ENCODE data around the gene S100PBP. TPM values are rescaled to one million over a fixed set of nuclear protein-coding genes. Genes with fewer than 3 reads are reported as not detected.
A peak's percentile ranks its signal among the peaks of the same experiment; 100 is the strongest.

S100PBP gene
- polyA plus RNA-seq, 1 experiment: 43.7 TPM

DNA sequence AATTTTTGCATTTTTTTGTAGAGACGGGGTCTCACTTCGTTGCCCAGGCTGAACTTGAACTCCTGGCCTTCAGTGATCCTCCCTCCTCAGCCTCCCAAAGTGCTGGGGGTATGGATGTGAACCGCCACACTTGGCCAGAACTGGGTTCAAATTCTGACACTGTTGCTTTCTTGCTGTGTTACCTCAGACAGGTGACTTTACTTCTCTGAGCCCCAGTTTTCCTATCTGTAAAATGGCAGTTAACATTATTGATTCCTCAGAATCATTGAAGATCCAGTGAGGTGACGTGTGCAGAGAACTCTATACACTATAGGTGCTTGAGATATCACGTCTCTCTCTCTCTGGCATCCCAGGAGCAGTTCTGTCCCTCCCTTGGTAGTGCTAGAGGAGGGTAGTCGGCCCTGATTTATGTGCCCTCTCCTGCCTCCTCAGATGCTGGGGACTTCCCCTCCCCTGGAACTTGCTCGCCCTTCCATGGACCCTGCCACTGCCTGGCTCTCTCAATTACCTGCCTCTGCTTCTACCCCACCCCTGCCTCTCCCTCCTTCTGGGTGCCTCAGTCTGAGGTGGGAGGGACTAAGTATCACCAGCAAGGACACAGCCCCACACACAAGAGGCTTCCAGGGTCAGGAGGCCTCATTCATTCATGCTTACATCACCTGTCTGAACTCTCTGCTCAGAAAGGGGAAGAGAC lies 66.0 kb downstream of the S100PBP start:
- no peak for DNase-seq (ENCODE audit: low read depth, low spot score)

GRCh38 chr1:32884032-32884372 lies 66.5 kb downstream of the S100PBP start:
- H3K27me3 ChIP-seq (ENCODE audit: control insufficient read depth, insufficient read depth, low read length): peaks cover 41% of the 10 kb centered on the region
- peaks cover 3% of the 10 kb centered on the region; the same call in 1 of the 2 replicates for H3K9me3 ChIP-seq (ENCODE audit: control insufficient read depth, insufficient read depth, low read length)
- no peak for DNase-seq (ENCODE audit: low read depth, low spot score)
- no peak for TF ChIP-seq CTCF (IDR thresholded peaks at IDR 0.05; ENCODE audit: low read depth, low read length)
- H3K4me3 ChIP-seq (ENCODE audit: low read depth, low read length): no peak overlapping the region
- ChIA-PET CTCF (no interaction called here), POLR2A (no interaction called here)
- no peak overlapping the region for H3K27ac ChIP-seq (ENCODE audit: low read depth, low read length)

More for the DNA sequence above, 66.0 kb downstream of the S100PBP start:
- TF ChIP-seq CTCF (IDR thresholded peaks at IDR 0.05; ENCODE audit: low read depth, low read length): no peak
- no peak overlapping the region for H3K4me3 ChIP-seq (ENCODE audit: low read depth, low read length)
- H3K27ac ChIP-seq (ENCODE audit: low read depth, low read length): no peak overlapping the region
- H3K27me3 ChIP-seq (ENCODE audit: control insufficient read depth, insufficient read depth, low read length): peaks cover 38% of the 10 kb centered on the region
- H3K9me3 ChIP-seq (ENCODE audit: control insufficient read depth, insufficient read depth, low read length): peaks cover 3% of the 10 kb centered on the region; the same call in 1 of the 2 replicates
- POLR2A ChIA-PET: no interaction called here
- CTCF ChIA-PET: no interaction called here

- TF ChIP-seq CTCF (IDR thresholded peaks at IDR 0.05; ENCODE audit: low read depth, low read length): no peak
- CTCF ChIA-PET: no interaction called here
- no peak overlapping the region for H3K27ac ChIP-seq (ENCODE audit: low read depth, low read length)
- H3K27me3 ChIP-seq (ENCODE audit: control insufficient read depth, insufficient read depth, low read length): peaks cover 47% of the 10 kb centered on the region
- H3K9me3 ChIP-seq (ENCODE audit: control insufficient read depth, insufficient read depth, low read length): peaks cover 3% of the 10 kb centered on the region; the same call in 1 of the 2 replicates
- DNase-seq (ENCODE audit: low read depth, low spot score): no peak
- H3K4me3 ChIP-seq (ENCODE audit: low read depth, low read length): no peak overlapping the region
- POLR2A ChIA-PET: no interaction called here
Observed at GRCh38 chr1:32884726-32885125, 67.3 kb downstream of the S100PBP start.

DNA sequence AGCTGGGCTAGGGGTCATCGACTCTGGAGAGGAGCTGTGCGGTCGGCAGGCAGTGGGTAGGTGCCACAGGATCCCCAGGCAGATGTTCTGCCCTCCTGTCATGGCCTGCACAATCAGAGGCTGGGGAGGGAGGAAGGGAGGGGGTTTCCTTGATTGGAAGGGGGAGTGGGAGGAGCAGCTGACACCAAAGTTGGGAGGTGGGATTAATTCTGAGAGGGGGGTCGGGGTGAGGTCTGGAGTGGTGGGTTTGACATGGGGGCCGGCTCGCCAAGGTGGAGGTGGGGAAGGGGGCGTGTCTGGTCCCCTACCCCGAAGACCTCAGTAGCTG lies 68.2 kb downstream of the S100PBP start:
- ChIA-PET CTCF (interaction anchor here (1.0 to 1.9 kb wide), 3 partner anchors 9 to 18 kb away, joined by 3 to 5 read pairs (median 4); no protein-coding TSS in a partner anchor), POLR2A (no interaction called here)
- no peak overlapping the region for H3K4me3 ChIP-seq (ENCODE audit: low read depth, low read length)
- no peak for DNase-seq (ENCODE audit: low read depth, low spot score)
- no peak overlapping the region for H3K27ac ChIP-seq (ENCODE audit: low read depth, low read length)
- peaks cover 3% of the 10 kb centered on the region; the same call in 1 of the 2 replicates for H3K9me3 ChIP-seq (ENCODE audit: control insufficient read depth, insufficient read depth, low read length)
- H3K27me3 ChIP-seq (ENCODE audit: control insufficient read depth, insufficient read depth, low read length): peaks cover 52% of the 10 kb centered on the region
- no peak for TF ChIP-seq CTCF (IDR thresholded peaks at IDR 0.05; ENCODE audit: low read depth, low read length)

- H3K27me3 ChIP-seq (ENCODE audit: control insufficient read depth, insufficient read depth, low read length): peaks cover 57% of the 10 kb centered on the region
- H3K4me3 ChIP-seq (ENCODE audit: low read depth, low read length): no peak within 1 kb of the TSS
- peaks cover 3% of the 10 kb centered on the region; the same call in 1 of the 2 replicates for H3K9me3 ChIP-seq (ENCODE audit: control insufficient read depth, insufficient read depth, low read length)
- DNase-seq (ENCODE audit: low read depth, low spot score): no peak
- POLR2A ChIA-PET: no interaction called here
- TF ChIP-seq CTCF (IDR thresholded peaks at IDR 0.05; ENCODE audit: low read depth, low read length): peak; percentile 78
- no peak within 1 kb of the TSS for H3K27ac ChIP-seq (ENCODE audit: low read depth, low read length)
- CTCF ChIA-PET: interaction anchor here (0.5 to 1.9 kb wide), 15 partner anchors 9 to 212 kb away, joined by 3 to 5 read pairs (median 4); no protein-coding TSS in a partner anchor
Observed at GRCh38 chr1:32886004-32886827, 68.8 kb downstream of the S100PBP start, which contains the start of gene HPCA. TSS of gene HPCA (plus strand) at chr1:32886491. CDS start at chr1:32888899, 2,408 bp downstream.

Data from AG04450 (cell line).